ENCODE measurements around the gene UBE2M.
A peak's percentile ranks its signal among the peaks of the same experiment; 100 is the strongest.

Gene UBE2M

DNA sequence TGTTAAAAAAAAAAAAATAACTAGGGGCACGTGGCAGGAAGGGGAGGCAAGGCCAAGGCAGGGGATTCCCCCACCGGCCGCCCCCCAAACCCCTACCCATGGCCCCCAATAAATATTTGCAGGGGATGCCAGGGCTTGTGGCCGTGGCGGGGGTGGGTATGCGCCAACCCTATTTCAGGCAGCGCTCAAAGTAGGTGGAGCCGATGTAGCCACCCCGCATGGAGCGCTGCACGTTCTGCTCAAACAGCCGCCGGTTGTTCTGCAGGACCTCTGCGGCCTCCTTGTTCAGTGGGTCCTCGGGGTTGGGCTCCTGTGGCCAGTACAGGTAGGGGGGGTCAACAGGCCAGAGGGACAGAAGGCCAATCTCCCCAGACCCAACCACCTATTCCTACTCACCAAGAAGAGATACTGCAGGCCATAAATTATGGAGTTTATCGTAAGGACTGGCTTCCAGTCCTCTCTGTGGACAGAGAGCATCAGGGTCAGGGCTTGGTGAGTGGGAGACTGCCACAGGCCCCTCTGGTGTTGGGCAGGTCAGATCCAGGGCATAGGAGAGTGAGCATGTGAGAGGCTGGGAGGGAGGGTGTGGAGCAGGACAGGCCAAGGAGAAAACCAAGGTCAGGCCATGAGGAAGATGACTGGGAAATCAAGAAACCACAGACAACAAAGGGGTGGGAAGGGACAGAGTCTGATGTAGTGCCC is 2.3 kb downstream of the UBE2M start:
- TF ChIP-seq, protein P1, sequence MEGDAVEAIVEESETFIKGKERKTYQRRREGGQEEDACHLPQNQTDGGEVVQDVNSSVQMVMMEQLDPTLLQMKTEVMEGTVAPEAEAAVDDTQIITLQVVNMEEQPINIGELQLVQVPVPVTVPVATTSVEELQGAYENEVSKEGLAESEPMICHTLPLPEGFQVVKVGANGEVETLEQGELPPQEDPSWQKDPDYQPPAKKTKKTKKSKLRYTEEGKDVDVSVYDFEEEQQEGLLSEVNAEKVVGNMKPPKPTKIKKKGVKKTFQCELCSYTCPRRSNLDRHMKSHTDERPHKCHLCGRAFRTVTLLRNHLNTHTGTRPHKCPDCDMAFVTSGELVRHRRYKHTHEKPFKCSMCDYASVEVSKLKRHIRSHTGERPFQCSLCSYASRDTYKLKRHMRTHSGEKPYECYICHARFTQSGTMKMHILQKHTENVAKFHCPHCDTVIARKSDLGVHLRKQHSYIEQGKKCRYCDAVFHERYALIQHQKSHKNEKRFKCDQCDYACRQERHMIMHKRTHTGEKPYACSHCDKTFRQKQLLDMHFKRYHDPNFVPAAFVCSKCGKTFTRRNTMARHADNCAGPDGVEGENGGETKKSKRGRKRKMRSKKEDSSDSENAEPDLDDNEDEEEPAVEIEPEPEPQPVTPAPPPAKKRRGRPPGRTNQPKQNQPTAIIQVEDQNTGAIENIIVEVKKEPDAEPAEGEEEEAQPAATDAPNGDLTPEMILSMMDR (IDR thresholded peaks at IDR 0.05): no peak
- TF ChIP-seq ZFX (IDR thresholded peaks at IDR 0.05; ENCODE audit: borderline replicate concordance): no peak
- peak overlapping the region; percentile 99 for H3K27ac ChIP-seq

DNA sequence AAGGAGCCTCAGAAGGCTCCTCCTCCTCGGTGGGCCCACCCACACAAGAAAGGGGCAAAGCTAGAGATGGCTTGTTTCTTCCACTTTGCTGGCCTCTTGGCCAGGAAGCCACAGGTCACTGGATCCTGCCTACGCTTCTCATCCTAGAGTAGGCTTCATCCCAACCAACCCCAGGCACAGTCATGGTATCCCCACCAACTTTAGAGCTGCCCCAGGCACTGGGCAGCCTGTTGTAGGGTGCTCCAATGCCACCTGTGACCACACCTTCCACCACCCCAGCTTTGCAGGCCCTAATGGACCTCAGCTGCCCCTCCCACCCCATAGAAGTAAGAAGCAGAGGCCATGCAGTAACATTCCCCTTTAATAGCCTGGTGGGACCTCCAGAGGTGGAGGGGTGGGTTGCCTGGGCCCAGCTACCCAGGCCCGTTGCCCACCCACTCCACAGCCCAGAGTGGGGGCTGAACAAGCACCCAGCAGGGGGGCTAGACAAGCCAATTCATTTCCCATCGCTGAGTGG is 3.0 kb downstream of the UBE2M start:
- peak overlapping the region; percentile 99 for H3K27ac ChIP-seq

DNA sequence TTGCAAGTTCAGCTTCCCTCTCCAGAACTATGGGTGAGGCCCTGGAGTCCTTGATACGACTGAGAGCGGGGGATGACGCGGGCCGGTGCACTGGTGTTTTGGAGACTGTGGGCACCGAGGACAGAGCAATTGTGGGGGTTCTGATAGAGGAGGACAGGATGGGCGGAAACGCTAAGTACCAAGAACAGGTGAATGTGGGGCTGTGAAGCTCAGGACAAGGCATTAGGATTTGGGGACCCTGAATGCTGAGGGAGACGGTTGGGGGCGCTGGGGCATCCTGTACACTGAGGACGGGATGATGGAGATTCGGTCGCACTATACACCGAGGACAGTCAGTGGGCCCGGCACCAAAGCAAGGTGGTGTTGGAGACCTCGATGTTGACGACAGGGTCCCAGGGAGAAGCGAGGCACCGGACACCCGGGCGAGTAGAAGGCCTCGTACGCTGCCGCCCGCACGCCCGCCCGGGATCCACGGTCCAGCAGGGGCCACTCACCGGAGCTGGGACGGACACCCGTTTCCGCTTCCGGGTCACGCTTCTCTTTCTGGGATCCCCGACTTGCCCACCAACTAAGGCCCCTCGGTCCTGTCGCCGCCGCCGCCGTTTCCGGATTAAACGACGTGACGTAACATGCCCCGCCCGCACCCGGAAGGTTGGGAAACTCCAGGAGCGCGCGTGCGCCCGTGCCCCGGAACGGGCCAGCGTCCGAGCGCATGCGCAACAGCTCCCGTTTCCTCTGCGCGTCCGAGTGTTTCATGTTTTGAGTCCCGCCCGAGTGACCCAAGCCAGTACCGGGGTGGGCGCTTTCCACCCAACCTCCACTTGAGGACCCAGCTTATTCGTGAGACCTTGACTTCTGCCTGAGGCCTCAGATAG is 3.7 kb downstream of the UBE2M start, which contains the start of gene CHMP2A:
Gene CHMP2A (minus strand): TSS at position 612 of the 875 bp plus-strand sequence. CDS start 893 bp downstream, outside the sequence.
- TF ChIP-seq ZFX (IDR thresholded peaks at IDR 0.05; ENCODE audit: borderline replicate concordance): no peak
- H3K27ac ChIP-seq: peak within 1 kb of the TSS; percentile 99

More for the DNA sequence above, 3.0 kb downstream of the UBE2M start:
- no peak for TF ChIP-seq ZFX (IDR thresholded peaks at IDR 0.05; ENCODE audit: borderline replicate concordance)
- TF ChIP-seq, protein P1 (IDR thresholded peaks at IDR 0.05): no peak

DNA sequence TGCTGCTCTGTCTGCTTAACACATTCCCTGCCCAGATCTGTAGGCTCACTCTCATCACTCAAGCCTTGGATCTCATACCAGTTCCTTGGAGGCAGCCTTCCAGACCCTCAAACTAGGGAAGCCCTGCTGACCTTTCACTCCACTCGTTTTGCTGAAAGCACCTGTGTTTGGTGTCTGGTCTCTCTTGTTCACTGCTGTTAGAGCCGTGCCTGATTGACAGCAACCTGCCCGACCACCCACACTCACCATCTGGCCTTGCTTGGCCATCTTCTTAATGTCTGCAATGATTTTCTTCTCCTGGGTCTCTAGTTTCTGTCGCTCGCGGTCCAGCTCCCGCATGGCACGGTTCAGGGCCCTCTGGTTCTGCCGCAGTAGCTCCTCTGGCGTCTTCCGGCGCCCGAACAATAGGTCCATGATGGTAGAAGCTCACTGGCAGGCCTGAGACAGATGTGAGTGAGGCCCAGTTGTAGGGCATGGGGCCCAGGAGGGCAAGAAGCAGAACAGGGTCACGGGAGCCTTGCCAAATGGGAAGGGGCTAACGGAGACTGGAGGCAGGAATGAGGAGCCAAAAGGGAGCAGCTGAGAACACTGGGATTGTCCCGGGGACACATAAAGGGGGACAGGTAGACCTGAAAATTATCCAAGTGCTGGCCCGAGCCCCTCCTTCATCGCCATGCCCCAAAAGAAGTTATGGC is 4.5 kb downstream of the UBE2M start:
- peak overlapping the region; percentile 99 for H3K27ac ChIP-seq
- no peak for TF ChIP-seq ZFX (IDR thresholded peaks at IDR 0.05; ENCODE audit: borderline replicate concordance)
- TF ChIP-seq, protein P1 (IDR thresholded peaks at IDR 0.05): no peak

DNA sequence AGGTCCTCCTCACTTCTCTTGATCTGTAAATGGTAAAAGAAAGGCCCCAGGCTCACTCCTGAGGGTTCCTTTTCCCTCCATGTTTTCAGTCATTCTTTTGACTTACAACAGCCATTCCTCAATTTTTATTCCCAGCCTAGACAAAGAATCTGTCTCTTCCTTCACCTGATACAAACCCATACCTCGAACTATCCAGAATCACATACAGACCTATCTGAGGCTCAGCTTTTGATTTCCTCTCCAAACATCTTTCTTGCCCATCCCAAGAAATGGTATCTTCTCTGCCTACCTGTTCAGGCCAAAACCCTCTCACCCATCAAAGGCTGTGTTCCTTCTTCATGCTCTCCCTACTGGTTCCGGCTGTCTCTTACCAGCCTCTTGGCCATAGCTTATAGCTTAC is 5.8 kb downstream of the UBE2M start:
- TF ChIP-seq ZFX (IDR thresholded peaks at IDR 0.05; ENCODE audit: borderline replicate concordance): no peak
- TF ChIP-seq, protein P1 (IDR thresholded peaks at IDR 0.05): no peak
- peak overlapping the region; percentile 99 for H3K27ac ChIP-seq

DNA sequence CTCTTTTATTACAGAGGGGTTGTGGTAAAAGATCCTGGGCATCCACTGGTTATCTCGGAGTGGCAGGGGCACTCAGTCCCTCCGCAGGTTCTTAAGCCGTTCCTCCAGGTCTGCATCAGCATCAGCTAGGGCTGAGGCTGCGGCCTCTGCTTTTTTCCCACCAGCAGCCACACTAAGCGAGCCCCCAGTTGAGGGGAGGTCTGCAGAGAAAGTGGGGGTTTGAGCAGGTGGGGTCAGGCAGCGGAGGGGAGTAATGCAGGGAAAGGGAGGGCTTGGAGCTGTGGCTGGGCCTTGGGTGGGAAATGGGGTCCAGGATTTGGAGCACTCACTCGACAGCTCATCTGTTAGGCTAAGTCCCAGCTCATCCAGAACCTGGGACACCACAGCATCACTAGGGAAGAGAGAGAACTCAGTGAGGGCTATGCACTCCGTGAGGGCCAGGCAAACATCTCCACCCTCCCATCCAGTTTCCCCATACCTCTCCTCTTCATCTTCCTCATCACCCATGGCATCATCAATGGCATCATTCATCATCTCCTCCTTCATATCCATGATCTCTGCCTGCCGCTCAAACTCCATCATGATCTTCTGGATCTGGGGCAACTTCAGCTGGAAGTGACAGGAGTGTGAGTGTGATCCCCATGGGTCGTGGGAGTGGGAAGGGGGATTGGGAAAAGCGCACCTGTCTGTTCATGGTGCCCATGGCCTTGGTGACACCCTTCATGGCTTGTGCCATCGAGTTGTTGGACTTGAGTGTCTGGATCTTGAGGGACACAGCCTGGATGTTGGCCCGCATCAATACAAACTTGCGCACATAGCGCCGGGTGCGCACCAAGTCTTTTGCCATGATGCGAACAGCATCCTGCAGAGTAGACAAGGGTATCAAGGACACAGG is 6.6 kb downstream of the UBE2M start:
- TF ChIP-seq, protein P1 (IDR thresholded peaks at IDR 0.05): no peak
- TF ChIP-seq ZFX (IDR thresholded peaks at IDR 0.05; ENCODE audit: borderline replicate concordance): no peak
- H3K27ac ChIP-seq: peak overlapping the region; percentile 99
